Liver (tissue), 9 donors: ENCODE measurements around the gene PTTG2. TPM values are rescaled to one million over a fixed set of nuclear protein-coding genes. Genes with fewer than 3 reads are reported as not detected.
"Not testable (repeated sequence)": the region's sequence is repeated elsewhere in the genome, so short reads cannot be mapped to it uniquely, and the experiment has no call there.

Experiments used
- DNase-seq: peaks from one replicate; pipeline ENCODE4 v3.0.0-alpha.2; 2017; ENCODE audit warnings: low spot score
- H3K27ac ChIP-seq, 2 donors: one replicate each; pipeline ENCODE4 v1.7.0; 2013; ENCODE audit warnings: inconsistent platforms in 2 of 2, low read length in 2 of 2, control low read depth in 1 of 2, low read depth in 1 of 2, mild to moderate bottlenecking in 1 of 2
- H3K27me3 ChIP-seq, 4 donors: one replicate each; pipeline versions ENCODE4 v1.6.1 to v1.7.0; 2013; ENCODE audit warnings: low read length in 3 of 4, inconsistent platforms in 1 of 4, mild to moderate bottlenecking in 1 of 4, moderate library complexity in 1 of 4; ENCODE audit not compliant: control insufficient read depth in 4 of 4, insufficient read depth in 4 of 4
- H3K36me3 ChIP-seq, 4 donors: one replicate each; pipeline versions ENCODE4 v1.6.1 to v1.7.0; 2013; ENCODE audit warnings: low read length in 3 of 4, mild to moderate bottlenecking in 3 of 4, low read depth in 1 of 4, moderate library complexity in 1 of 4; ENCODE audit not compliant: control insufficient read depth in 4 of 4, insufficient read depth in 3 of 4
- H3K4me1 ChIP-seq, 4 donors: one replicate each; pipeline versions ENCODE4 v1.6.1 to v1.7.0; 2013; ENCODE audit warnings: low read length in 3 of 4, mild to moderate bottlenecking in 3 of 4, moderate library complexity in 1 of 4; ENCODE audit not compliant: control insufficient read depth in 4 of 4, insufficient read depth in 4 of 4
- H3K4me3 ChIP-seq, 3 donors: one replicate each; pipeline versions ENCODE4 v1.6.1 to v1.7.0; 2013; ENCODE audit warnings: low read length in 3 of 3, control low read depth in 1 of 3, low read depth in 1 of 3, mild to moderate bottlenecking in 1 of 3
- H3K9ac ChIP-seq, 2 donors: one replicate each; pipeline ENCODE4 v1.7.0; 2013; ENCODE audit warnings: low read length in 2 of 2, mild to moderate bottlenecking in 2 of 2, moderate library complexity in 2 of 2, control low read depth in 1 of 2, low read depth in 1 of 2
- H3K9me3 ChIP-seq, 4 donors: one replicate each; pipeline versions ENCODE4 v1.6.1 to v1.7.0; 2013; ENCODE audit warnings: low read length in 3 of 4; ENCODE audit not compliant: control insufficient read depth in 4 of 4
- CTCF ChIP-seq: fragments of 150-350 bp; IDR thresholded peaks from 2 replicates; pipeline ENCODE4 v1.5.1; 2017; ENCODE audit warnings: improper control_type of control experiment, low read depth, low read length; ENCODE audit not compliant: missing input control
- HNF4A ChIP-seq, 2 donors: conservative IDR thresholded peaks; 2 replicates each; pipeline ENCODE4 v1.6.1; 2016; ENCODE audit warnings: antibody characterized with exemption in 2 of 2, mild to moderate bottlenecking in 2 of 2
- JUND ChIP-seq, 2 donors: IDR thresholded peaks; 2 replicates each; pipeline ENCODE4 v1.6.1; 2016; ENCODE audit warnings: antibody characterized with exemption in 2 of 2
- RAD21 ChIP-seq, 2 donors: IDR thresholded peaks; 2 replicates each; pipeline ENCODE4 v1.6.1; 2016; ENCODE audit warnings: antibody characterized with exemption in 2 of 2, mild to moderate bottlenecking in 2 of 2
- RXRA ChIP-seq, 2 donors: IDR thresholded peaks; 2 replicates each; pipeline ENCODE4 v1.6.1; 2017 to 2018; ENCODE audit warnings: antibody characterized with exemption in 2 of 2, mild to moderate bottlenecking in 1 of 2
- SP1 ChIP-seq: IDR thresholded peaks from 2 replicates; pipeline ENCODE4 v1.6.1; 2018; ENCODE audit warnings: antibody characterized with exemption, mild to moderate bottlenecking
- YY1 ChIP-seq: IDR thresholded peaks from 2 replicates; pipeline ENCODE4 v1.6.1; 2016; ENCODE audit warnings: antibody characterized with exemption, mild to moderate bottlenecking
- ZBTB33 ChIP-seq: IDR thresholded peaks from 2 replicates; pipeline ENCODE4 v1.6.1; 2016; ENCODE audit warnings: antibody characterized with exemption
- WGBS: extraction: QIAGEN DNeasy Blood & Tissue Kit; methylation state at CpG from one replicate; pipeline ENCODE4 v1.1.7; 2013; 5-methylcytosine and 5-hydroxymethylcytosine counted together
- polyA plus RNA-seq, 2 donors: library from polyadenylated mRNA; stranded (reverse) in 1 of 2; unstranded in 1 of 2; fragments of 200-250 nt in 1 of 2; fragments of >200 nt in 1 of 2; fragmentation: Nextera tagmentation in 1 of 2; extraction: Ambion mirVana in 1 of 2; gene quantifications; one replicate each; pipeline versions ENCODE4 v1.2.1 to v1.2.3, GENCODE V29; 2013 to 2015
- total RNA-seq, 2 donors: library from RNA; depleted of rRNA; stranded (reverse); fragments of >200 nt; gene quantifications; one replicate each; pipeline ENCODE4 v1.2.3, GENCODE V29; 2014
- donor health status: healthy.
- donor health status: healthy.
- donor health status: healthy.
- donor health status: healthy.
- donor health status: healthy.

PTTG2 gene
- total and polyA plus RNA-seq, 4 donors = 0.24 to 0.92 TPM; not detected in 2

GRCh38 chr4:37973441-37973840, 13.2 kb downstream of the PTTG2 start:
- H3K9me3 ChIP-seq = no peaks in the 10 kb centered on the region
- no peak for DNase-seq
- peaks cover 4 to 28% (median 17%) of the 10 kb centered on the region in 4 donors for H3K4me1 ChIP-seq
- TF ChIP-seq RXRA (IDR thresholded peaks at IDR 0.05) = no peak
- no peak for TF ChIP-seq CTCF
- peak in 1 of 2 donors; percentile 24 for TF ChIP-seq HNF4A (conservative IDR thresholded peaks at IDR 0.05)
- no peaks in the 10 kb centered on the region for H3K27me3 ChIP-seq
- 63% methylated on average over 3 of the region's 3 CpGs for WGBS
- H3K36me3 ChIP-seq = no peaks in the 10 kb centered on the region
- no peak overlapping the region for H3K4me3 ChIP-seq
- H3K9ac ChIP-seq = no peak overlapping the region
- no peak overlapping the region for H3K27ac ChIP-seq

GRCh38 chr4:37975321-37975822, 15.2 kb downstream of the PTTG2 start:
- DNase-seq, H3K9ac ChIP-seq, H3K36me3 ChIP-seq, H3K4me3 ChIP-seq, H3K9me3 ChIP-seq, H3K27me3 ChIP-seq: not testable (repeated sequence)
- 48% methylated on average over 12 of the region's 13 CpGs for WGBS
- peak overlapping the region; percentile 54 to 73 for H3K27ac ChIP-seq
- H3K4me1 ChIP-seq = peaks cover 4 to 28% (median 19%) of the 10 kb centered on the region in 4 donors
- TF ChIP-seq YY1 = peak; percentile 12
- TF ChIP-seq RAD21 (IDR thresholded peaks at IDR 0.05) = peak; percentile 47 to 60
- peak; percentile 47 to 63 for TF ChIP-seq HNF4A (conservative IDR thresholded peaks at IDR 0.05)
- peak; percentile 36 for TF ChIP-seq SP1

GRCh38 chr4:37976507-37976906, 16.3 kb downstream of the PTTG2 start:
- peaks cover 4 to 30% (median 19%) of the 10 kb centered on the region in 4 donors for H3K4me1 ChIP-seq
- peaks cover 0 to 2% (median 0%) of the 10 kb centered on the region in 4 donors for H3K36me3 ChIP-seq
- TF ChIP-seq YY1 = peak; percentile 50
- TF ChIP-seq ZBTB33 = no peak
- TF ChIP-seq SP1 = peak; percentile 61
- TF ChIP-seq HNF4A (conservative IDR thresholded peaks at IDR 0.05) = peak; percentile 63 to 75
- no peak for TF ChIP-seq JUND (IDR thresholded peaks at IDR 0.05)
- peak in 1 of 2 donors; percentile 19 for TF ChIP-seq RXRA (IDR thresholded peaks at IDR 0.05)
- 16% methylated on average over 3 of the region's 3 CpGs for WGBS
- no peaks in the 10 kb centered on the region for H3K9me3 ChIP-seq
- no peaks in the 10 kb centered on the region for H3K27me3 ChIP-seq
- H3K27ac ChIP-seq = peak overlapping the region; percentile 96
- DNase-seq = no peak
- peak overlapping the region; percentile 35 to 91 (median 56) for H3K4me3 ChIP-seq
- peak overlapping the region; percentile 69 to 92 for H3K9ac ChIP-seq
